Middle frontal gyrus (tissue), 1 donor: ENCODE results near the gene KMT2D.
"Not testable (repeated sequence)": the region's sequence is repeated elsewhere in the genome, so short reads cannot be mapped to it uniquely, and the experiment has no call there.

Experiments
- DNase-seq: peaks from one replicate; pipeline ENCODE4 v3.0.0-alpha.2; 2015; ENCODE audit warnings: low spot score; ENCODE audit errors: extremely low spot score

Gene KMT2D

GRCh38 chr12:49089821-49090773, 29.5 kb upstream of the KMT2D start:
- DNase-seq: no peak

GRCh38 chr12:49088932-49089330, 28.3 kb upstream of the KMT2D start:
- no peak for DNase-seq

GRCh38 chr12:49088150-49088931, 27.7 kb upstream of the KMT2D start:
- DNase-seq: peak; percentile 76

- no peak for DNase-seq
These were observed 25.5 kb upstream of the KMT2D start for GRCh38 chr12:49086116-49086515.

GRCh38 chr12:49084438-49084837, 23.8 kb upstream of the KMT2D start:
- DNase-seq: no peak

GRCh38 chr12:49079793-49080192, 19.2 kb upstream of the KMT2D start:
- DNase-seq: no peak

- DNase-seq: no peak
These were observed 10.4 kb upstream of the KMT2D start for GRCh38 chr12:49070971-49071370.

GRCh38 chr12:49069507-49070346, 9.1 kb upstream of the KMT2D start, which contains the start of gene RHEBL1:
RHEBL1 (minus strand) TSS chr12:49069979; CDS start chr12:49069785, 194 bp downstream.
- peak; percentile 93 for DNase-seq

- DNase-seq: no peak
These were observed 8.4 kb upstream of the KMT2D start for GRCh38 chr12:49068879-49069506.

GRCh38 chr12:49066120-49066519, 5.5 kb upstream of the KMT2D start:
- DNase-seq: no peak

GRCh38 chr12:49064767-49065152, 4.2 kb upstream of the KMT2D start:
- no peak for DNase-seq

- not testable (repeated sequence) for DNase-seq
These were observed 1.3 kb upstream of the KMT2D start for GRCh38 chr12:49061916-49062315.

GRCh38 chr12:49061157-49061650, 610 bp upstream of the KMT2D start:
- DNase-seq: no peak

GRCh38 chr12:49059299-49060171, 1.1 kb downstream of the KMT2D start:
- DNase-seq: no peak

- DNase-seq: no peak
These were observed 1.6 kb downstream of the KMT2D start for GRCh38 chr12:49059045-49059298.

- no peak for DNase-seq
These were observed 2.1 kb downstream of the KMT2D start for GRCh38 chr12:49058366-49059044.

- DNase-seq: no peak
These were observed 2.7 kb downstream of the KMT2D start for GRCh38 chr12:49057888-49058287.

GRCh38 chr12:49055978-49056754, 4.4 kb downstream of the KMT2D start:
- no peak for DNase-seq

- no peak for DNase-seq
These were observed 5.5 kb downstream of the KMT2D start for GRCh38 chr12:49055092-49055491.
